GM12878 (cell line): ENCODE data around the gene NPIPB8. TPM values are rescaled to one million over a fixed set of nuclear protein-coding genes. Genes with fewer than 3 reads are reported as not detected.
"Not testable (repeated sequence)": the region's sequence is repeated elsewhere in the genome, so short reads cannot be mapped to it uniquely, and the experiment has no call there.

Experiments
- ATAC-seq: fragments of 200-7000 bp; cut with Tn5 transposase; 3 replicates; pipeline ENCODE4 v1.9.1; 2020; ENCODE audit warnings: mild to moderate bottlenecking, moderate library complexity
- BruUV-seq: library from RNA; stranded (reverse); fragments of 400-500 nt; replicated peaks from 2 replicates; lab custom pipeline; 2021; lab: Mats Ljungman, UMichigan
- CTCF ChIA-PET: fragments of 300-600 bp; sonication (Branson Sonifier 250); formaldehyde crosslinking; extraction: SDS; loops from one replicate; lab custom pipeline; 2021; ENCODE audit warnings: inconsistent platforms; lab: Yijun Ruan, JAX
- POLR2A ChIA-PET: fragments of 350-600 bp; formaldehyde crosslinking; extraction: SDS; loops from one replicate; lab custom pipeline; 2021; ENCODE audit warnings: inconsistent platforms; lab: Charles Lee
- RAD21 ChIA-PET: fragments of 300-600 bp; sonication (Branson Sonifier 250); formaldehyde crosslinking; loops from one replicate; lab custom pipeline; 2023; ENCODE audit warnings: antibody characterized with exemption; ENCODE audit not compliant: unreplicated experiment; lab: Charles Lee
- SMC1A ChIA-PET: fragments of 300-600 bp; sonication (Branson Sonifier 250); formaldehyde crosslinking; loops from one replicate; lab custom pipeline; 2023; ENCODE audit not compliant: unreplicated experiment, uncharacterized antibody; lab: Charles Lee
- DNase-seq: peaks from one replicate; pipeline ENCODE4 v3.0.0-alpha.2; 2011; ENCODE audit warnings: low read depth, low spot score
- FAIRE-seq: peaks from 3 replicates; lab custom pipeline; 2011; peaks lifted over from hg19 to GRCh38; lab: Jason Lieb, UNC
- H2AFZ ChIP-seq: 2 replicates; pipeline ENCODE4 v1.6.0; 2011; ENCODE audit warnings: low read depth, low read length, control low read depth; ENCODE audit not compliant: control insufficient read depth
- H3K27ac ChIP-seq: 2 replicates; pipeline ENCODE4 v1.5.1; 2011; ENCODE audit warnings: control low read depth; ENCODE audit not compliant: control insufficient read depth, insufficient read depth
- H3K27me3 ChIP-seq, 2 experiments: replicated peaks in 1 of 2; 2 replicates each; pipeline versions ENCODE4 v1.6.0 to v1.6.1; 2011; ENCODE audit warnings: low read length in 1 of 2; ENCODE audit not compliant: control insufficient read depth in 2 of 2, insufficient read depth in 2 of 2
- H3K36me3 ChIP-seq, 2 experiments: 2 replicates each; pipeline ENCODE4 v1.5.1; 2011; ENCODE audit warnings: low read length in 1 of 2; ENCODE audit not compliant: control insufficient read depth in 2 of 2, insufficient read depth in 2 of 2
- H3K4me1 ChIP-seq: 2 replicates; pipeline ENCODE4 v1.6.1; 2011; ENCODE audit warnings: mild to moderate bottlenecking, low read length, moderate library complexity, mixed read lengths; ENCODE audit not compliant: control insufficient read depth, insufficient read depth
- H3K4me2 ChIP-seq: 2 replicates; pipeline ENCODE4 v1.6.0; 2011; ENCODE audit warnings: control low read depth; ENCODE audit not compliant: control insufficient read depth, insufficient read depth
- H3K4me3 ChIP-seq: fragments of 200-600 bp; sonication (generic); 2 replicates; pipeline ENCODE4 v1.5.1; 2016
- H3K79me2 ChIP-seq: 2 replicates; pipeline ENCODE4 v1.6.0; 2011; ENCODE audit warnings: low read length; ENCODE audit not compliant: control insufficient read depth, insufficient read depth
- H3K9ac ChIP-seq: 2 replicates; pipeline ENCODE4 v1.8.0; 2011; ENCODE audit warnings: low read length, control low read depth, mixed read lengths; ENCODE audit not compliant: control insufficient read depth, insufficient read depth
- H3K9me3 ChIP-seq: replicated peaks from 3 replicates; pipeline ENCODE4 v1.5.1; 2011; ENCODE audit warnings: mild to moderate bottlenecking, low read length; ENCODE audit not compliant: control insufficient read depth, insufficient read depth
- H4K20me1 ChIP-seq: 2 replicates; pipeline ENCODE4 v1.6.0; 2011; ENCODE audit not compliant: control insufficient read depth, insufficient read depth
- ETV6 ChIP-seq, 2 experiments: fragments of 450-650 bp in 1 of 2; IDR thresholded peaks in 1 of 2; conservative IDR thresholded peaks in 1 of 2; 2 replicates each; pipeline ENCODE4 v1.6.1; 2014; ENCODE audit warnings: antibody characterized with exemption in 1 of 2, borderline replicate concordance in 1 of 2, low read depth in 1 of 2, mild to moderate bottlenecking in 1 of 2, moderate library complexity in 1 of 2
- MEF2B ChIP-seq: fragments of 450-650 bp; IDR thresholded peaks from 2 replicates; pipeline ENCODE4 v1.6.1; 2018; ENCODE audit warnings: mild to moderate bottlenecking, moderate library complexity; ENCODE audit not compliant: partially characterized antibody, poor library complexity, severe bottlenecking
- SUZ12 ChIP-seq: fragments of 200-600 bp; sonication (generic); IDR thresholded peaks from one replicate; pipeline ENCODE4 v1.6.1; 2018; ENCODE audit warnings: antibody characterized with exemption, mild to moderate bottlenecking; ENCODE audit not compliant: unreplicated experiment
- ZNF274 ChIP-seq: IDR thresholded peaks from one replicate; pipeline ENCODE4 v1.8.0; 2011; ENCODE audit not compliant: insufficient read length, insufficient read depth
- WGBS: methylation state at CpG from one replicate; pipeline ENCODE4 v1.1.6; 2016; ENCODE audit warnings: low lambda C conversion rate; ENCODE audit not compliant: insufficient replicate concordance, insufficient coverage; ENCODE audit errors: missing lambda C conversion rate; 5-methylcytosine and 5-hydroxymethylcytosine counted together
- in situ Hi-C: fragments of 300-500 bp; cut with MboI; formaldehyde crosslinking; loops from 9 replicates; pipeline ENCODE4 v1.14.3; 2018; ENCODE audit warnings: mixed read lengths
- intact Hi-C: fragments of 100-400 bp; cut with micrococcal nuclease; formaldehyde crosslinking; loops from one replicate; pipeline ENCODE4 v1.14.2; 2022; ENCODE audit not compliant: unreplicated experiment
- polyA plus RNA-seq, 11 experiments: library from polyadenylated mRNA; depleted of rRNA in 4 of 11; unstranded in 6 of 11; stranded (reverse) in 5 of 11; fragments of >200 nt; fragmentation: Nextera tagmentation in 4 of 11; fragmentation: Illumina TruSeq in 1 of 11; extraction: Ambion mirVana in 4 of 11; extraction: Trizol in 1 of 11; gene quantifications; 1 replicate in 1 of 11; 2 replicates in 10 of 11; pipeline versions ENCODE4 v1.2.1 to v1.2.3, GENCODE V29; 2011 to 2016; ENCODE audit warnings: inconsistent platforms in 2 of 11, missing spikeins in 2 of 11, low read depth in 1 of 11
- total RNA-seq, 4 experiments: library from RNA; depleted of rRNA in 3 of 4; stranded (reverse); fragments of >200 nt in 3 of 4; fragmentation: Illumina TruSeq in 1 of 4; extraction: Trizol in 1 of 4; gene quantifications; 2 replicates each; pipeline versions ENCODE4 v1.2.1 to v1.2.3, GENCODE V29; 2013 to 2021

NPIPB8 gene
- total and polyA plus RNA-seq, 10 of the 15 experiments (the other 5 are each of a cell fraction or from before 2014, with no cell fraction given) = 0.03 to 1.2 (median 0.56) TPM; not detected in 5

GRCh38 chr16:28623172-28623711 is 14.6 kb upstream of the NPIPB8 start:
- FAIRE-seq (no peak), ATAC-seq (peak; percentile 42), DNase-seq (no peak)
- Histone ChIP-seq H2AFZ (no peak overlapping the region), H3K36me3 (no peaks in the 10 kb centered on the region), H3K79me2 (no peaks in the 10 kb centered on the region), H3K27ac (no peak overlapping the region), H3K27me3 (peaks cover 0 to 2% of the 10 kb centered on the region in 2 experiments; a peak in 1 of 4 replicates), H3K4me2 (peak overlapping the region; percentile 25; the same call in 1 of the 2 replicates), H4K20me1 (no peaks in the 10 kb centered on the region), H3K9me3 (no peaks in the 10 kb centered on the region), H3K4me3 (no peak overlapping the region; the same call in 1 of the 2 replicates), H3K4me1 (no peaks in the 10 kb centered on the region), H3K9ac (no peak overlapping the region)
- TF ChIP-seq MEF2B = no peak
- no peak for TF ChIP-seq ZNF274
- TF ChIP-seq ETV6 (conservative IDR thresholded peaks at IDR 0.05 in 1 of 2, IDR thresholded peaks at IDR 0.05 in 1 of 2; ENCODE audit: borderline replicate concordance in 1 of 2, low read depth in 1 of 2) = no peak
- peak; percentile 84 for TF ChIP-seq SUZ12
- BruUV-seq = no TSS peak
- in situ Hi-C loops (no loop called here), intact Hi-C loops (no loop called here)
- CTCF ChIA-PET = no interaction called here
- RAD21 ChIA-PET = no interaction called here
- 4% methylated on average over 67 of the region's 68 CpGs for WGBS
- SMC1A ChIA-PET = no interaction called here
- POLR2A ChIA-PET = no interaction called here

DNA sequence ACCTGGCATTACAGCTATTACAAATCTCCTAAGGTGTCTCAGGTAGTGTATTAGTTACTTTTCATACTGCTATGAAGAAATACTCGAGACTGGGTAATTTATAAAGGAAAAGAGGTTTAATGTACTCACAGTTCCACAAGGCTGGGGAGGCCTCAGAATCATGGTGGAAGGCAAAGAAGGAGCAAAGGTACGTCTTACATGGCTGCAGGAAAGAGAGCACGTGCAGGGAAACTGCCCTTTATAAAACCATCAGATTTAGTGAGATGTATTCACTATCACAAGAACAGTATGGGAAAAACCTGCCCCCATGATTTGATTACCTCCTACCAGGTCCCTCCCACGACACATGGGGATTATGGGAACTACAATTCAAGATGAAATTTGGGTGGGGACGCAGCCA is 7.0 kb upstream of the NPIPB8 start:
- intact Hi-C loops, H3K4me1 ChIP-seq, CTCF ChIA-PET, RAD21 ChIA-PET, H3K27me3 ChIP-seq, H3K36me3 ChIP-seq, in situ Hi-C loops, H4K20me1 ChIP-seq, BruUV-seq, POLR2A ChIA-PET, DNase-seq, H2AFZ ChIP-seq, H3K79me2 ChIP-seq, H3K4me2 ChIP-seq, ATAC-seq, H3K9ac ChIP-seq, FAIRE-seq, SMC1A ChIA-PET, H3K9me3 ChIP-seq, H3K27ac ChIP-seq, H3K4me3 ChIP-seq: not testable (repeated sequence)
- 26% methylated on average over 5 of the region's 5 CpGs for WGBS

DNA sequence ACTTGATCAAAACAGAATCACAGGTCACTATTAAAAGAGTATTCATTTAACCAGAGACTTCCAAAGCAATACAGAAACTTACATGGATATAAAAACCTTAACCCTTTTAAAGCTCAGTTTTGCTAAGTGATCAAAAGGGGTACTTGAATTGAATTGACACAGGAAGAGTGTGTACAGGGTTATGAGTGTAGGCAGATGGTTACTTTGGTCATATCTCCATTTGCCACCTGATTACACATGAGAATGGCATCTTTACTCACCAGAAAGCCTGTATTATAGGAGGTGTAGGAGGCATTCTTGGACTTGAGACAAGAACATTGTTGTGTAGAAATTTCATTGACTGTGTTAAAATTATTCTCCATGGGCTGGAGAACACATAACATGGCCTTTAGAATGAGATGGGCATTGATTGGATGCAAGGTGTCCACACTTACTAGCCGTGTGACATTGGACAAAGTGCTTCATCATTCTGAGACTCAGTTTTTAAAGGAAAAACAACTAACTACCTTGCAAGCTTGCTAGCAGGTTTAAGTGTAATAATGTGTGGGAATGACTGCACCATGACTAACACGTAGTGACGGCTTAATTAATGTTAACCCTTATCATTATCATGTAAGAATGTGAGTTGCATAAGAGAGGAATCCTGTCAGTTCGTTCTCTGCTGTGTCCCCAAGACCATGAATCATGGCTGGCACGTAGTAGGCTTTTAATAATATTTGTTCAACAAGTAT is 1.6 kb upstream of the NPIPB8 start:
- H3K4me2 ChIP-seq, H2AFZ ChIP-seq, intact Hi-C loops: not testable (repeated sequence)

More for the DNA sequence above, 1.6 kb upstream of the NPIPB8 start:
- H4K20me1 ChIP-seq, SMC1A ChIA-PET, ATAC-seq, H3K9ac ChIP-seq, H3K36me3 ChIP-seq, H3K4me1 ChIP-seq, DNase-seq, H3K79me2 ChIP-seq, H3K9me3 ChIP-seq, H3K4me3 ChIP-seq, RAD21 ChIA-PET, H3K27ac ChIP-seq, CTCF ChIA-PET, H3K27me3 ChIP-seq, FAIRE-seq, BruUV-seq, in situ Hi-C loops: not testable (repeated sequence)
- POLR2A ChIA-PET = interaction anchor here (0.6 kb wide), 1 partner anchor 134 kb away, joined by 8 read pairs; no protein-coding TSS in a partner anchor
- WGBS = 43% methylated on average over 5 of the region's 5 CpGs
